ENCODE measurements around the gene LMX1B. TPM values are rescaled to one million over a fixed set of nuclear protein-coding genes. Genes with fewer than 3 reads are reported as not detected.

The LMX1B gene
- total RNA-seq, 1 donor from 2014 or later, result 0.21 TPM

GRCh38 chr9:126646162-126646561, 32.4 kb downstream of the LMX1B start:
- DNase-seq, result no peak
- Histone ChIP-seq H3K4me1 (no peaks in the 10 kb centered on the region), H3K36me3 (no peaks in the 10 kb centered on the region), H3K4me3 (no peak overlapping the region), H3K27ac (no peak overlapping the region), H3K27me3 (ENCODE audit: low read depth) (peaks cover 77% of the 10 kb centered on the region), H3K9me3 (no peaks in the 10 kb centered on the region)
- ATAC-seq, result no peak
- intact Hi-C loops (cut with DNase I), result no loop called here
- TF ChIP-seq, protein P1, sequence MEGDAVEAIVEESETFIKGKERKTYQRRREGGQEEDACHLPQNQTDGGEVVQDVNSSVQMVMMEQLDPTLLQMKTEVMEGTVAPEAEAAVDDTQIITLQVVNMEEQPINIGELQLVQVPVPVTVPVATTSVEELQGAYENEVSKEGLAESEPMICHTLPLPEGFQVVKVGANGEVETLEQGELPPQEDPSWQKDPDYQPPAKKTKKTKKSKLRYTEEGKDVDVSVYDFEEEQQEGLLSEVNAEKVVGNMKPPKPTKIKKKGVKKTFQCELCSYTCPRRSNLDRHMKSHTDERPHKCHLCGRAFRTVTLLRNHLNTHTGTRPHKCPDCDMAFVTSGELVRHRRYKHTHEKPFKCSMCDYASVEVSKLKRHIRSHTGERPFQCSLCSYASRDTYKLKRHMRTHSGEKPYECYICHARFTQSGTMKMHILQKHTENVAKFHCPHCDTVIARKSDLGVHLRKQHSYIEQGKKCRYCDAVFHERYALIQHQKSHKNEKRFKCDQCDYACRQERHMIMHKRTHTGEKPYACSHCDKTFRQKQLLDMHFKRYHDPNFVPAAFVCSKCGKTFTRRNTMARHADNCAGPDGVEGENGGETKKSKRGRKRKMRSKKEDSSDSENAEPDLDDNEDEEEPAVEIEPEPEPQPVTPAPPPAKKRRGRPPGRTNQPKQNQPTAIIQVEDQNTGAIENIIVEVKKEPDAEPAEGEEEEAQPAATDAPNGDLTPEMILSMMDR (IDR thresholded peaks at IDR 0.05), result no peak

DNA sequence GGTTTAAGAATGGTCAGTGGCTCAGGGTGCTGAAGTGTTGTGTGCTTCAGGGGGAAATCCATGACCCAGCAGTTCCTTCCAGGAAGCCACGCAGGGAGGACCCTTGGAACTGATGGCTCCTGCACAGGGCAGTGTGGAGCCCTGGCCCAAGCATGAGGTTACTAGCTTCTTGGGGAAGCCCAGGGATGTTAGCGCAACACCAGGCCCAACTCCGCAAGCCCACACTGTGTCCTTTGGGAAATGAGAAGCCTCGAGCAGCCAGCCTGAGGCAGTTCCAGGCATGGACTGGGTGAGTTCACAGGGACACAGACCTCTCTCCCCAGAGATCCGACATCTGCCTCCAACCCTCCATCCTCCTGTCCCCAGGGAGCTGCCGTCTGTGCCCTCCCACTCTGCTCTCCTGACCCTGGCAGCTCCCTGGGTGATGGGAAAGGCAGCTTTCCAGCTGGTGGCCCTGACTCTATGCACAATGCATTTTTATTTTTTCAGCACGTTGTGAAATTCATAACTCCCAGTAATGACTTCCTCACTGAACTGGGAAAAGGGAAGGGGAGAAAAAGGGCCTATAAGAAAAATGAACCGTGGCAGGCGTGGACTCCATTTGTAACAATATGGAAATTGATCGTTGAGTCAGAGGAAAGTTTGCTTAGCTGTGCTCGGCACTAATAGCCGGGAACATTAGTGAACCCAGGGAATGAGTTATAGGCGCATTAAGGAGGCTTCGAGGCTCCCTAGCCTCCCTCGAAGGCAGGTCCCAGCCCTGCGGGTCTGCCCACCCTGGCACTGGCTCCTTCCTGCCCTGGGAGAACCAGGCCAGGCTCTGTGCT, 34.1 kb downstream of the LMX1B start:
- no peak overlapping the region for H3K4me3 ChIP-seq
- H3K4me1 ChIP-seq, result no peaks in the 10 kb centered on the region

GRCh38 chr9:126649477-126649876, 35.7 kb downstream of the LMX1B start:
- ATAC-seq, result no peak
- no peak overlapping the region for H3K27ac ChIP-seq
- no peak overlapping the region for H3K4me3 ChIP-seq
- no peaks in the 10 kb centered on the region for H3K9me3 ChIP-seq
- no peak for DNase-seq
- no peaks in the 10 kb centered on the region for H3K36me3 ChIP-seq
- H3K27me3 ChIP-seq (ENCODE audit: low read depth), result peaks cover 76% of the 10 kb centered on the region
- intact Hi-C loops (cut with DNase I), result no loop called here
- TF ChIP-seq, protein P1 (IDR thresholded peaks at IDR 0.05), result no peak
- H3K4me1 ChIP-seq, result no peaks in the 10 kb centered on the region

More for the DNA sequence above, 34.1 kb downstream of the LMX1B start:
- H3K27me3 ChIP-seq (ENCODE audit: low read depth), result peaks cover 77% of the 10 kb centered on the region
- DNase-seq, result no peak
- H3K27ac ChIP-seq, result no peak overlapping the region
- intact Hi-C loops (cut with DNase I), result no loop called here
- ATAC-seq, result no peak
- no peaks in the 10 kb centered on the region for H3K9me3 ChIP-seq
- no peaks in the 10 kb centered on the region for H3K36me3 ChIP-seq
- TF ChIP-seq, protein P1 (IDR thresholded peaks at IDR 0.05), result no peak

- TF ChIP-seq, protein P1 (IDR thresholded peaks at IDR 0.05), result no peak
- intact Hi-C loops (cut with DNase I), result no loop called here
- no peak for DNase-seq
- H3K27ac ChIP-seq, result no peak overlapping the region
- no peak for ATAC-seq
- no peaks in the 10 kb centered on the region for H3K36me3 ChIP-seq
- no peaks in the 10 kb centered on the region for H3K9me3 ChIP-seq
- no peak overlapping the region for H3K4me3 ChIP-seq
- no peaks in the 10 kb centered on the region for H3K4me1 ChIP-seq
- peaks cover 73% of the 10 kb centered on the region for H3K27me3 ChIP-seq (ENCODE audit: low read depth)
Observed at GRCh38 chr9:126650404-126651341, 36.9 kb downstream of the LMX1B start.

DNA sequence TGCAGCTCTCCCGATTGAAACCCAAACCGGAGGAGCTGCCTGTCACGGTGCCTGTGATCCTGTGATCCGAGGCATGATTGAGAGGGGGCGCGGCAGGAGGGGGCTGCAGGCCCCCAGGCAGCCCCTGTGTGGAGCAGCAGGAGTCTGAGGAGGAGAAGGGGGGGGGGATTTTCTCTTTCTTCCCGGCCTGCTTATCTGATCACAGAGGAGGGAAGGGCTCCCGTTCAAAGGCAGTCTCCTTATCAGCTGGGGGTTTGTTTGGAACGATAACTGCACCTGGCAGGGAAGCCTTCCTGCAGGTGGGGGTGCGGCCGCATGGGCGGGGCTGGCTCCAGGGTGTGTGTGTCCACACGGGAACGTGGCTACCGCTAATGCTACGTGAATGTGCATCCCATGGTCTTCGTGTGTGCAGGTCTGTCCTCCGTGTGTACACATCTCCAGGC, 38.4 kb downstream of the LMX1B start:
- Histone ChIP-seq H3K27me3 (ENCODE audit: low read depth) (peaks cover 63% of the 10 kb centered on the region), H3K36me3 (no peaks in the 10 kb centered on the region), H3K4me3 (no peak overlapping the region), H3K4me1 (no peaks in the 10 kb centered on the region), H3K27ac (no peak overlapping the region), H3K9me3 (no peaks in the 10 kb centered on the region)
- ATAC-seq (no peak), DNase-seq (no peak)
- TF ChIP-seq, protein P1 (IDR thresholded peaks at IDR 0.05), result no peak
- intact Hi-C loops (cut with DNase I), result no loop called here
